ENCODE results near the gene COG7. TPM values are rescaled to one million over a fixed set of nuclear protein-coding genes. Genes with fewer than 3 reads are reported as not detected.
"Not testable (repeated sequence)": the region's sequence is repeated elsewhere in the genome, so short reads cannot be mapped to it uniquely, and the experiment has no call there.

COG7 gene
- total RNA-seq, 1 donor from 2014 or later, result 45.6 TPM

- no peak for DNase-seq (ENCODE audit: low spot score)
These were observed 42.8 kb downstream of the COG7 start for GRCh38 chr16:23410176-23410575.

- DNase-seq (ENCODE audit: low spot score), result no peak
These were observed 43.5 kb downstream of the COG7 start for GRCh38 chr16:23409522-23409921.

GRCh38 chr16:23408823-23409298 lies 44.1 kb downstream of the COG7 start:
- peak; percentile 53 for DNase-seq (ENCODE audit: low spot score)

DNA sequence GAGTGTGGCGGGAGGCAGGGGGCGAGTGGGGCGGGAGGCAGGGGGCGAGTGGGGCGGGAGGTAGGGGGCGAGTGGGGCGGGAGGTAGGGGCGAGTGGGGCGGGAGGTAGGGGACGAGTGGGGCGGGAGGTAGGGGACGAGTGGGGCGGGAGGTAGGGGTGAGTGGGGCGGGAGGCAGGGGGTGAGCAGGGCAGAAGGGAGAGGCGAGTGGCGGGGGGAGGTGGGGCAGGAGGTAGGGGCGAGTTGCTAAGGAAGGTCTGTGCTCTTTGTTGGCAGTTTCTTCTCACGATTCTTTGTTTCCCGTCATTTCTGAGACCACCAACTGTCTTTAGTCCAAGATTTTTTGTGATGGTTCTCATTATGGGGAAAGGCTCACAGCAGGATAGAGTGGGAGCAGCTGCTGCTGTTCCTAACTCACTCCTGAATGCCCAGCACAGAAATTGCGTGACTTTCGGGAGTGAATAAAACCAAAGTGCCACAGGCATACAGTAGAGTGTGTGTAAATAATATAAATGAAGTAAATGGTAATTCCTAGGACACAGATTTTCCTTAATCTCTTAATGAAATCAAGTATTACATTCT lies 44.7 kb downstream of the COG7 start:
- DNase-seq (ENCODE audit: low spot score), result no peak

- DNase-seq (ENCODE audit: low spot score), result no peak
These were observed 45.4 kb downstream of the COG7 start for GRCh38 chr16:23407436-23408127.

- no peak for DNase-seq (ENCODE audit: low spot score)
These were observed 46.3 kb downstream of the COG7 start for GRCh38 chr16:23406546-23407240.

- DNase-seq (ENCODE audit: low spot score), result no peak
These were observed 47.0 kb downstream of the COG7 start for GRCh38 chr16:23406024-23406423.

DNA sequence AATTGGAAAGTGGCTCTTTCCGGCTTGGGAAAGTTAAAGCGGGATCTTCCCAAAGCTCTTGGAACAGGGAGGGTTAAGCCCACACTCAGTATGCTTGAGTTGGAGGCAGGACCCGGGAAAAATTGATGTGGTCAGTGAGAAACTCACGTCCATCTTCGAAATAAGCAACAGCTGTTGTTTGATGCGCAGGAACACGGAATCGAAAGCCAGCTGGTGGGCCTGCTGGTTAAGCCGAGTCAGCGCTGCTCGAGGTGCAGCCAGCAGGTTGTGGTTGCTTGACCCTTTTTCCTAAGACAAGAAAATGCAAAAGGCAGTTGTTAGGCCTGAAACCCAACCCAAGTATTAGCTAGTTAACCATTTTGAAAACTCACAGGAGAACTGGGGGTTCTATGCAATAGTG lies 49.4 kb downstream of the COG7 start:
- no peak for DNase-seq (ENCODE audit: low spot score)

DNA sequence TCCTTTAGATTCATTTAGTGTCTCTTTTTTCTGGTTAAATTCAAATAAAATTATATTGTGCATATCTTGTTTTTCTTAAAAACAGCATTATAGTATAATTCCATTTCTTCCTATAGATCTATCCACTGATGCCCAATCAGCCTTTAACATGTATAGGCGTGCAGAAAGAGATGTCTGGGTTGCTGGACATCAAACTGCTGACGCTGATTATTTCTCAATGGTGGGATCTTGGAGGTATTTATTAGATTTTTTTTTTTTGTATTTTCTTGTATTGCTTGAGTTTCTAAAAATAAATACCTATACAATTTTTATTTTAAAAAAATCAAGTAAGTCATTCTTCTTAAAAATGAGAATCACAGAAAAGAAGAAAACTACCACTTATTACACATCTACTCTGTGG lies 50.9 kb downstream of the COG7 start:
- DNase-seq (ENCODE audit: low spot score), result no peak

GRCh38 chr16:23401139-23401538 lies 51.9 kb downstream of the COG7 start:
- no peak for DNase-seq (ENCODE audit: low spot score)

DNA sequence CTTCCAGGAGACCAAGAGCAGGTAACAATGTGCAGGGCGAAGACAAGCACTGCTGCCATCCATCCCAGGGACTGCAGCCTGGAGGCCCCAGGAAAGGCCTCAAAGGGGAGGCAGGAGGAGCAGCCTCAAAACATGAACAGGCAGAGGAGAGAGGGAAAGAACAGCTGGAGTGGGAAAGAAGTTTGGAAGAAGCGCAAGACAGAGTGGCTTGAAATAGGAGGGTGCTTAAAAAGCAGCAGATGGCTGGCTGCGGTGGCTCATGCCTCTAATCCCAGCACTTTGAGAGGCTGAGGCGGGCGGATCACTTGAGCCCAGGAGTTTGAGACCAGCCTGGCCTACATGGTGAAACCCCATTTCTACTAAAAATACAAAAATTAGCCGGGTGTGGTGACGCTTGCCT lies 52.5 kb downstream of the COG7 start:
- DNase-seq (ENCODE audit: low spot score), result not testable (repeated sequence)

- DNase-seq (ENCODE audit: low spot score), result no peak
These were observed 53.8 kb downstream of the COG7 start for GRCh38 chr16:23398987-23399805.

GRCh38 chr16:23397464-23397863 lies 55.5 kb downstream of the COG7 start:
- no peak for DNase-seq (ENCODE audit: low spot score)

DNA sequence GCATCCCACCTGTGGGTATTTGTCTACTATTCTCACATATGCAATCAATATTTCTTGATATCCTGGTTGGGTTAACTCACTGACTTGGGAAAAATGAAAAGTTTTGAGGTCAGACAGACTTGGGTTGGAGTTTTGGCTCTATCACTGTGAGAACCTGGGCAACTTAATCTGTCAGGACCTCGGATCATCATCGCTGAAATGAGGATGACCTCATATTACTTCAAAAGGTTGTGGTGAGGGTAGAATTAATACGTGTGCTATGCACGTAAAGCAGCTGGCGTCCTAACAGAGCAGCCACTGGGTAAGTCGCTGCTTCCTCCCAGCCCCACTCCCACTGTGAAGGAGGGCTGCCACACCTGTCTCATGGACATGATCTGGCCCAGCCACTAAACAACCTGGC lies 57.3 kb downstream of the COG7 start:
- DNase-seq (ENCODE audit: low spot score), result no peak

DNA sequence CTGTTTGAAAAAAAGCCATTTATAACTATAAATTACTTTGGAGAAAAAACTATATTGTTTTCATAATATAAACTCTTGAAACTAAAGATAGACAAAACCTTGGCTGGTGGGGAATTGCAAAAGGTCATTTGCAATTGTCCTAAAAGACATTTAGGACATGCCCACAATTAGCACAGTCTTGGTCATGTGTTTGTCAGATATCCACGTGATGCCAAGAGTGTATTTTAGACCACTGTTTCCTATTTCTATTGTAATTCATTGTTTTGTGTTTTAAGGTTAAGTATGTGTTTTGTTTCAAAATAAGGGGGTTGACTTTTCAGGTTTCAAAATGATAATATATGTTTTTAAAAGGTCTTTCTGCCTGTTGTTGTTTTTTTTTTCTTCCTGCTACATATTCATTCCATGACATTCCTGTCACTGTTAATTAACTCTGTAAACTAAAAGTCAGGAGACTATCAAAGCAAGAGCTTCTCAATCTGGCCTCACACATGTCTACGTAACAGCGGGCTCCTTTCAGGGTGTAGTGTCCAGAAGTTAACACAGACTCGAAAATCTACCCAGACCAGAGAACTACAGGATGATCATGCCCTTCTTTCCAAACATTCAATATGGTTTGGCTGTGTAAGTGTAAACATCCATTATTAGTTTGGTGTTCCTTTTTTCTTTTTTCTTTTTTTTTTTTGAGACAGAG lies 58.7 kb downstream of the COG7 start:
- no peak for DNase-seq (ENCODE audit: low spot score)

GRCh38 chr16:23392223-23392600 lies 60.8 kb downstream of the COG7 start:
- no peak for DNase-seq (ENCODE audit: low spot score)

DNA sequence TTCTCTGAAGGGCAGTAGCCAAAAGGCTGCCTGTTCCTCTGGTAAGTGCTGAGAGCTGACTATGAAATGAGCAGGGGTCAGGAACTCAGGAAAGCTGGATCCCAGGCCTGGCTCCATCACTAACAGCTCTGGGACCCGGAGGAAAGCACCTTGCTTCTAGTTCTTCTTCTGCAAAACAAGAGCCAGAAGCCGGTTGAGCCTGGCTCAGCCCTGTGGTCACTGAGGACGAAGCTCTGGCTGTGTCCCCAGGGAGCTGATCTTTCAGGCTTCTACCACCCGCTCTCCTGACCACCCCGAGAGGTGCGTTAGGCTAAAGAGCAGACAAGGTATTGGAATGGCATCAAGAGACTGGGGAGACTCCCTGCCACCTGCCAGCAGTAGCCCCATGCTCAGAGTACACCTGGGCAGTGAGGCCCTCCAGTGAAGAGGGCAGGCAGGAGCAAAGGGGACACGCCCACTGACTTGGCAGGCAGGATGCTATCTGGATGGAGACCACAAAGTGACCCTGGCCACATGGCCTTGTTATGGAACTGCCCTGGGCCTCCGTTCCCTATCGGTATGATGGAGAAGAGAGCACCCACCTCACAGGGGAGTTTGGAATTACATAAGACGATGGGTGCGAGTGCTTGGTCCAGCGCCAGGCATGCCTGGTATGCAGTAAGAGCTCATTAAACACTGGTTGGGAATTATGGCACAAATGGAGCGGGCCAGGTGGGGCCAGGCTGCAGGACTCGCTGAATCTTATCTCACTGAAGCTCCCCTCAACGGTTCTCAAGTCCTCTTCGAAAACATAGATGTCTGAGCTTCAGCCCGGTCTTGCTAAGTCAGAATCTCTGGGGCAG lies 61.4 kb downstream of the COG7 start:
- no peak for DNase-seq (ENCODE audit: low spot score)

DNA sequence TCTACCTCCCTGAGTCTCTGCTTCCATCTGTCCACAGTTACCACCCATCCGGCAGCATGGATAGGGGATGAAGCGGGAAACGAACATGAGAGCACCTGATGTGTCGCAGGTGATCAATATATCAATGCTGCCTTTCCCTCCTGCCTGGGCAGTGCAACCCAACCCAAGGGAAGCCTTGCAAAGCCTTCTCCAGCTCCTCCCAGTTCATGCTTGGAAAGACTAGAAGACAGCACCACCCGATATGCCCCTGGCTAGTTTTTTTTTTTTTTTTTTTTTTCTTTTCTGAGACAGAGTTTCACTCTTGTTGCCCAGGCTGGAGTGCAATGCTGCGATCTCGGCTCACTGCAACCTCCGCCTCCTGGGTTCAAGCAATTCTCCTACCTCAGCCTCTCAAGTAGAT lies 63.1 kb downstream of the COG7 start:
- not testable (repeated sequence) for DNase-seq (ENCODE audit: low spot score)

DNA sequence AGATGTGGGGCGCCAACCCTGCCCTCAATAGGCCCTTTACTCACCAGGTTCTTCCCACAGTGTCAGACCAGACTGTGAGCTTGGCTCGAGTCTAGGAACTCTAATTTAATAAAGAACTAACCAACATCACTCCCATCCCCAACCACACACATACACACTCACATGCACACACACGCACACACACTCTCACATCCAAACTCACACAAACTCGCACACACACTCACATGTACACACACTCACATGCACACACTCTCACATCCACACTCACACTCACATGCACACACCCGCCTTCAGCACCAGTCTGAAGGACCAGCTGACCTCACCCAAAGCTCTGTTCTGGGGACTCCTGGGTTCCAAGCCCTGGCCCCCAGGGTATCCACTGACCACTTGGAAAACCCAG lies 63.8 kb downstream of the COG7 start:
- no peak for DNase-seq (ENCODE audit: low spot score)

DNA sequence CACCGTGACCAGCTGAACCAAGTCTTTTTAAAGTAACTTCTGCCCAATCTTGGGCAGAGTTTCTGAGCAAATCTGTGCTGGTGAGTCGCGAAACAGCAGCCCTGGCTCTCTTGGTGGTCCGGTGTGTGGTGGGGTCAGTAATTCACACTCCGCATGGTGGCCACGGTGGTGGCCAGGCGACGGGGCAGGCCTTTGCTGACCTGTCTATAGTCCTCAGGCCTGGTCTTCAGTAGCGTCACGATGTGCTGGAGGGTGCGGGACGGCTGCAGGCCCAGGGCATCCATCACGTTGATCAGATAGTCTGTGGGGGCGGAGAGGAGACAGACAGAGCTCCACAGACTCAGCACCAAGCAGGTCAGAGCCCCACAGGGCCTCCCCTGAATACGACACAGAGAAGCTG lies 64.2 kb downstream of the COG7 start:
- no peak for DNase-seq (ENCODE audit: low spot score)

DNA sequence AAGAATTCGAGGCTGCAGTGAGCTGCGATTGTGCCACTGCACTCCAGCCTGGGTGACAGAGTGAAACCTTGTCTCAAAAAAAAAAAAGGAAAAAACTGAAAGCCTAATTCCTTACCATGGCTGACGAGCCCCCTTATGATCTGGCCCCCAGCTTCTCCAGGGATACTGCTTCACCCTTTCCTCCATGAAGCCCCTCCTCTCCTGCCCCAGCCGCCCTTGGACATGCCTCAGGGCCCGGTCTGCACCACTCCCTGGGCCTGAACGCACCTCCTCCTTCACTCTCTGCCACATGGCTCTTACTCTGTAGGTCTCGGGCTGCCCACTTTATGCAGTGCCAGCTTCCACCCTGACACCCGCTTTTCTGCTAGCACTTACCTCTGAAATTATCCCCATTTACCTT lies 65.3 kb downstream of the COG7 start:
- DNase-seq (ENCODE audit: low spot score), result no peak

All from ureter (tissue), 1 donor.